ENCODE data around the gene TMEM163.
"Not testable (repeated sequence)": the region's sequence is repeated elsewhere in the genome, so short reads cannot be mapped to it uniquely, and the experiment has no call there.

Gene TMEM163

DNA sequence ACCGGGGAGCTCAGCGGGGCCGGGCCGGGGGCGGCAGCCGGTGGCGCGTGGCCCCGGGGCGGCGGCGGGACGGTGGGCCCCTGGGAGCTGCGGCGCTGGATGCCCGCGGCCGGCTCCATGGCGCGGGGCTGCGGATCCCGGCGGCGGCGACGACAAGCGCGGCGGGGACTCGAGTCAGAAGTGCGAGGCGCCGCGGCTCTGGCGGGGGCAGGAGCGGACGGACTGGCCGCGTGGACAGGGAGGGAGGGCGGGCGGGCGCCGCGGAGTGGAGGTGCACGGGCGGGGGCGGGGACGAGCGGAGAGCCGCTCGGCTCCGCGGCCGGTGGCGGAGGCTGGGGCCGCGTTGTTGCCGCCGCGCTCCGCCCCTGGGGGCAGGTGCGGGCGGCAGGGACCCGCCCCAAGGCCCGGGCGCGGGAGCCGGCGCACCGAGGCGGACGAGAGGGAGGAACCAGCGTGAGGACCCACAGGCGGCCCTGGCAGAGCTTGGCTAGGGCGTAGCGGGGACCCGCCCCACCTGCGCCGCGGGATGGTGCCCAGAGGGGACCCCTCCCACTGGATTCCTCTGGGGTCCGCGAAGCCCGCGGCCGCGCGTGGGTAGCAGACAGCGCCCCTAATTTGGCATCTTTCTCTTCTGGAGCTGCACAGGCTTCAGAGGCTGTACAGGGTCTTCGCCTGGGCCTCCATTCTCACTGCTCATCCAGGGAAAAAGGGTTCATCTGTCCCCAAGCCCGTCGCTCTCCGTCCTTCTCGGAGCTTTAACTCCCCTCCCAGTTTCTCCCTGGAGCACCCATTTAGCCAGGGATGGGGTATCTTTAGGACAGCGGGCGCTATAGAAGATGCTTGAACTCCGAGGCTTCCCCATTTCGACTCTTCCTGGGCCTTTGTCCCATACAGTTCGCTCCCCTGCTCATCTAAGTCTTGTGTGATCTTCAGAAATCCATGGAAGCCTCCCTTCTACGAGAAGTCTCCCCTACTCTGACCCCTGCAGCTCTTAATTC is at the start of gene TMEM163:
TSS of gene TMEM163 (minus strand) at position 184 of the 998 bp plus-strand sequence.
- peak in 1 of 6 experiments; percentile 13 for DNase-seq

DNA sequence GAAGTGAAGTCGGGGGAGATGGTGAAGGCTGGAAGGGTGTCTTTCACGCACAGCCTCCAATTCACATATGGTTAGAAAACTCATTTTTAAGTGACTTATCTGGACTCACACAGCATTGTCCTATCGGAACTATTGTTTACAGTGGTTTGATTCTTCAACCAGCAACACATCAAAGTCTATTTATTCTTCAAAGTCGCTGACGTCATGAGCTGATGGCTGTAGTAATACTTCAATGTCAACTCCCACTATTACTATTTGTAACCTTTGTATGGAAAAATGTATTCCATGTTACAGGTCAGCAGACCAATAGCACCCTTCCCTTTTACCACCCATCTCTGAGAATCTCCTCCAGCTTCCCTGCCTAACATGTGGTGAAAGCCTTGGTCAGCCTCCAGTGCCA is 47.8 kb upstream of the TMEM163 start:
- no peak for DNase-seq

GRCh38 chr2:134765987-134766386 is 47.2 kb upstream of the TMEM163 start:
- no peak for DNase-seq

DNA sequence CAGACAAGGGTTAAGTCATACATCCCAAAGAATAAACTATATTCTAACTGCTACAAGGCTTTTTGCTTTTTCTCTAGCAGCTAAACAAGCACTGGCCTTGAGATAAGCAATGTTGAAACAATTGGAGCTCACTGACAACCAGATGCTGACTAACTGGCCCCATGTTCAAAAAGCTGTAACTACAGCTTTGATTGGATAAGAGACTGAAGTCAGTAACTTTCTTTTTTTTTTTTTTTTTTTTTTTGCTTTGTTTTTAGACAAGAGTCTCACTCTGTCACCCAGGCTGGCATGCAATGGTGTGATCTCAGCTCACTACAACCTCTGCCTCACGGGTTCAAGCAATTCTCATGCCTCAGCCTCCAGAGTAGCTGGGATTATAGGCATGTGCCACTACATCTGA is 45.4 kb upstream of the TMEM163 start:
- DNase-seq: no peak

GRCh38 chr2:134763164-134763710 is 44.4 kb upstream of the TMEM163 start:
- no peak for DNase-seq

- no peak for DNase-seq
Measured at GRCh38 chr2:134762508-134762907, 43.7 kb upstream of the TMEM163 start.

DNA sequence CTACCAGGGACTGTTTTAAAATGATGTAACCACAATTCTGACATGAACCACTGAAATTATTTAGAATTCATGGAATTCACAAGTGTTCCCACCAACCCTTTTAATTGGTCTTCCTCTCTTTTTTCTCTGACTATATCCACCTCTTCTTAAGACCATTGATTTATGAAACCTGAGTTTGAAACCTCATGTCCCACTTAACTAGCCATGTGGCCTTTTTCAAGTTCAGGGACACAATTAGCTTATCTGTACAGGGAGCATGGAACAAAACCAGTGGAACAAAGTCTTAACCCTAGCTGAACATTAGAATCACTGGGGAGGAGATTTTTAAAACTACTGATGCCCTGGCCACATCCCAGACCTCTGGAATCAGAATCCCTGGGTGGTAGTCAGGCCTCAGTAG is 41.6 kb upstream of the TMEM163 start:
- DNase-seq: no peak

- no peak for DNase-seq
Measured at GRCh38 chr2:134758633-134759032, 39.8 kb upstream of the TMEM163 start.

DNA sequence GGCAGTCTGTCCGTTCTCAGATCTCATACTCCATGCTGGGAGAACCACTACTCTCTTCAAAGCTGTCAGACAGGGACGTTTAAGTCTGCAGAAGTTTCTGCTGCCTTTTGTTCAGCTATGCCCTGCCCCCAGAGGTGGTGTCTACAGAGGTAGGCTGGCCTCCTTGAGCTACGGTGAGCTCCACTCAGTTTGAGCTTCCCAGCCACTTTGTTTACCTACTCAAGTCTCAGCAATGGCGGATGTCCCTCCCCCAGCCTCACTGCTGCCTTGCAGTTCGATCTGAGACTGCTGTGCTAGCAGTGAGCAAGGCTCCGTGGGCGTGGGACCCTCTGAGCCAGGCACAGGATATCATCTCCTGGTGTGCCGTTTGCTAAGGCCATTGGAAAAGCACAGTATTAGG is 33.2 kb upstream of the TMEM163 start:
- DNase-seq: not testable (repeated sequence)

GRCh38 chr2:134745546-134745945 is 26.7 kb upstream of the TMEM163 start:
- no peak for DNase-seq

DNA sequence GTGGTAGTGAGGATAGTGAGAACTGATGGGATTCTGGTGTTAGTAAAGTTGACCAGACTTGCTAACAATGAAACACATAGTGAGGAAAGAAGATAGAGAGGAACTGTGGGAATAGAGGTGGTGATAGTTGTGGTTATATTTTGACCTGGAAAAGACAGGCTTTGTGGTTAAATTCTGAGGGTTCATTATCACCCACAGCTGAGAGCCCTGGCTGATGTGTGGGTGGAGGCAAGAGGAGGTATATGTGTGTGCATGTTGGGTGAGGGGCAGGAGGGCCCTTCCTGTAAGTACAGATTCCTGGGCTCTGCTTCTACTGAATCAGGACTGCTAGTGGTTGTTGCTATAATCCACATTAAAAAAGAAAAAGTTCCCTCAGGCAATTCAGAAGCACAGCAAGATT is 26.2 kb upstream of the TMEM163 start:
- DNase-seq: no peak

DNA sequence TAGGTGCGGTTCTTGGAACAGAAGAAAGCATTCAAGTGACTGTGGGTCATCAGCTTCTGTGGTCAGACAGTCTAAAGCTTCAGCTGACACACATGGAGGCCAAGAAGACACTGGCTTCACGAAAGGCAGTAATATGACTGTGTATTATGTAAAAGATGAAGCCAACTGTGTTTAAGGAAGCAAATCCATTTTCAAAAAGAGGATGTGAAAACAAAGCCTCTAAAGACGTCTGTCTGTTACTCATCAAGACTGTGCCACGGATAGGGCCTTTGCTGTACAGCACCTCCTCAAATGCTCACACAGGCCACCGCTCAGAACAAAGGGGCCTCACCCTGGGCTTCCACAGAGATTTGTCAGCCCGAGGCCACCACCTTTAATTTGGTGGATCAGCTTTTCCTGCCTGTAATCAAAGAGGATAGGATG is 21.1 kb upstream of the TMEM163 start:
- no peak for DNase-seq

DNA sequence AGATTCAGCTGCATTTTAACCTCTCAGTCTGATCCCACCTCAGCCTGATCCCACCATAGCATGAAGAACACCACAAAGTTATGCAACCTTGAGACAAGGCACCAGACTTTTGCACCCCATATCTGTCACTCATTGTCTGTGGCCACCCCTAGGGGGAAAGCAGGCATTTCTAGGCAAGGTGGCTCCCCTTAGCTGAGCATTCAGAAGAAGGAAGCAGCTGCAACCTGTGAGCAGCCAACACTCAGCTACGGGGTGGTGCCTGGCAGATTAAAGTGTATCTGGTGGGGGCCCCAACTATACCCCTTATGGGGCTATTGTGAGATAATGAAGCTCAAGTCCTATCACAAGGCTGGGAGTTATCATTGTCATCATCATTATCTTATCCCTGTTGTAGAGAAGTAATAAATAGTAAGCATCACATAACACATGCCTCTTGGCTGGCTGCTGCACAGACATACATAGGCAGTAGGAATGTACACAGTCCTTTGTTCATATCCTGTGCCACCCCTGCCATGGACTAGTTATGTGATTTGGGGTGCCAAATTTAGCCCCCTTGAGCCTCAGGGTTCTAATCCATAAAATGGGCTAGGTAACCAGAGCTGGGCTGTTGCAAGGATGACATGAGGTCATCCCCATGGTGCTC is 20.6 kb upstream of the TMEM163 start:
- DNase-seq: no peak

GRCh38 chr2:134738141-134738870 is 19.5 kb upstream of the TMEM163 start:
- no peak for DNase-seq

GRCh38 chr2:134737671-134738070 is 18.9 kb upstream of the TMEM163 start:
- DNase-seq: no peak

DNA sequence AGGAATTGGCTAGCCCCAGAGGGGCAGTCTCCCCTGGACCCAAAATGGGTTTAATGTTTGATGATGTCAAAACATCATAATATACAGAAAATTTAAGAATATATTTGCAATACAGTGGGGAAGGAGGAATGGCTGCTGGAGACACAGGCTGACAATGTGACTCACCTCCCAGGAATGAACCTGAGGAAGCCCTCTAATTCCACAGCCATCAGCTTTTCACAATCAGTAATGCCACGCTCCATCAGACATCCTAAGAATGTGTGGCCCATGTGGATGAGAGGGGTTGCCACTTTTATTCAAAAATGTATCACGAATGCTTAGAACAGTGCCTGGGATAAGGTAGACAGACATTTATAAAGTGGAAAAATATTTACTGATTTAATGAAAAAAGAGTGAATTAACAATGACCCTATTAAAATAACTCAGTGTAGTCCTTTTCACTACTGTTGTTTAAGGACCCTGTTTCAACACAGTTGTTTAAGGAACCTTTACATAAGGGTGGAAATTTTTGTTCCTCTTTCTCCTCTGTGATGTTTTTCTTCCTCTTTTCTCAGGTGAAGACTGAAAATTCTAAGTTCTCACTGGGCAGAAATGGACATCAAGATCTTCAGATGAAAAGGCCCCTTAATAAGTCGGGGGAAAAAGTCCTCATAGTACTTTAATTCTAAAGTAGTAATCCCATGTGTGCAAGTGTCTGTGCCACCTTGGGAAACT is 17.5 kb upstream of the TMEM163 start:
- no peak for DNase-seq

- DNase-seq: no peak
Measured at GRCh38 chr2:134728163-134728562, 9.4 kb upstream of the TMEM163 start.

- DNase-seq: no peak
Measured at GRCh38 chr2:134727385-134727784, 8.6 kb upstream of the TMEM163 start.

GRCh38 chr2:134726645-134727044 is 7.8 kb upstream of the TMEM163 start:
- no peak for DNase-seq

- no peak for DNase-seq
Measured at GRCh38 chr2:134725876-134726275, 7.1 kb upstream of the TMEM163 start.

- no peak for DNase-seq
Measured at GRCh38 chr2:134724341-134724740, 5.5 kb upstream of the TMEM163 start.

DNA sequence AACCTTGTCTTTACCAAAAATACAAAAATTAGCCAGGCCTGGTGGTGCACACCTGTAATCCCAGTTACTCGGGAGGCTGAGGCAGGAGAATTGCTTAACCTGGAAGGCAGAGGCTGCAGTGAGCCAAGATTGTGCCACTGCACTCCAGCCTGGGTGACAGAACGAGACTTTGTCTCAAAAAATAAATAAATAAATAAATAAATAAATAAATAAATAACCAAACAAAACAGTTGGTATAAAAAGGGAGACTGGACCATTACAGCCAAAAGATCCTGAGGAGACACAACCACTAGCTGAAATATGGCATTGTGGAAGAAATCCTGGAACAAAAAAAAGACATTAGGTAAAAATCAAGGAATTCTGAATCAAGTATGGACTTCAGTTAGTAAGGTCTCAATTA is 4.9 kb upstream of the TMEM163 start:
- DNase-seq: not testable (repeated sequence)

Data from stimulated activated naive CD4-positive, alpha-beta T cell (primary cell).